Measurements from ENCODE around the gene PLEKHA3.
"Not testable (repeated sequence)": the region's sequence is repeated elsewhere in the genome, so short reads cannot be mapped to it uniquely, and the experiment has no call there.

The PLEKHA3 gene

GRCh38 chr2:178523596-178524134 is 43.4 kb downstream of the PLEKHA3 start:
- Histone ChIP-seq H3F3A (ENCODE audit: low read depth) (no peaks in the 10 kb centered on the region), H3K9me2 (replicated peaks; ENCODE audit: low read depth, low read length) (no peaks in the 10 kb centered on the region), H3K9ac (ENCODE audit: low read depth, low read length, poor library complexity, severe bottlenecking) (no peak overlapping the region), H2AFZ (ENCODE audit: low read length) (no peak overlapping the region), H3K9me3 (ENCODE audit: insufficient read depth, low read depth, low read length) (no peaks in the 10 kb centered on the region), H3K4me2 (ENCODE audit: low read depth, low read length, poor library complexity, severe bottlenecking) (no peak overlapping the region), H3K27me3 (ENCODE audit: insufficient read depth, low read length, poor library complexity, severe bottlenecking) (no peaks in the 10 kb centered on the region), H3K79me2 (ENCODE audit: insufficient read depth, low read length) (no peaks in the 10 kb centered on the region), H3K4me3 (ENCODE audit: low read length, poor library complexity, severe bottlenecking) (no peak overlapping the region), H3K36me3 (ENCODE audit: insufficient read depth, low read length) (peaks cover 3% of the 10 kb centered on the region; the same call in 1 of the 2 replicates), H4K20me1 (ENCODE audit: insufficient read depth, low read length, poor library complexity, severe bottlenecking) (no peaks in the 10 kb centered on the region), H3K4me1 (ENCODE audit: insufficient read depth, low read length, poor library complexity, severe bottlenecking) (no peaks in the 10 kb centered on the region)
- TF ChIP-seq CTCF (conservative IDR thresholded peaks at IDR 0.05; ENCODE audit: low read length) (no peak), EZH2phosphoT487 (IDR thresholded peaks at IDR 0.05; ENCODE audit: borderline replicate concordance) (no peak)

GRCh38 chr2:178525010-178525409 is 44.8 kb downstream of the PLEKHA3 start:
- not testable (repeated sequence) for H3K9ac ChIP-seq (ENCODE audit: low read depth, low read length, poor library complexity, severe bottlenecking); H3K9me3 ChIP-seq (ENCODE audit: insufficient read depth, low read depth, low read length); H3F3A ChIP-seq (ENCODE audit: low read depth); H3K4me2 ChIP-seq (ENCODE audit: low read depth, low read length, poor library complexity, severe bottlenecking); H3K36me3 ChIP-seq (ENCODE audit: insufficient read depth, low read length); H2AFZ ChIP-seq (ENCODE audit: low read length); H3K4me3 ChIP-seq (ENCODE audit: low read length, poor library complexity, severe bottlenecking); H4K20me1 ChIP-seq (ENCODE audit: insufficient read depth, low read length, poor library complexity, severe bottlenecking); H3K9me2 ChIP-seq (replicated peaks; ENCODE audit: low read depth, low read length); H3K4me1 ChIP-seq (ENCODE audit: insufficient read depth, low read length, poor library complexity, severe bottlenecking); H3K27me3 ChIP-seq (ENCODE audit: insufficient read depth, low read length, poor library complexity, severe bottlenecking); H3K79me2 ChIP-seq (ENCODE audit: insufficient read depth, low read length)

GRCh38 chr2:178525460-178525859 is 45.2 kb downstream of the PLEKHA3 start:
- not testable (repeated sequence) for H3K9me3 ChIP-seq (ENCODE audit: insufficient read depth, low read depth, low read length); H3K36me3 ChIP-seq (ENCODE audit: insufficient read depth, low read length); H4K20me1 ChIP-seq (ENCODE audit: insufficient read depth, low read length, poor library complexity, severe bottlenecking); H3K79me2 ChIP-seq (ENCODE audit: insufficient read depth, low read length); H3K4me1 ChIP-seq (ENCODE audit: insufficient read depth, low read length, poor library complexity, severe bottlenecking); H3K27me3 ChIP-seq (ENCODE audit: insufficient read depth, low read length, poor library complexity, severe bottlenecking); H3K9ac ChIP-seq (ENCODE audit: low read depth, low read length, poor library complexity, severe bottlenecking); H3K4me3 ChIP-seq (ENCODE audit: low read length, poor library complexity, severe bottlenecking); H3F3A ChIP-seq (ENCODE audit: low read depth); H2AFZ ChIP-seq (ENCODE audit: low read length); H3K4me2 ChIP-seq (ENCODE audit: low read depth, low read length, poor library complexity, severe bottlenecking); H3K9me2 ChIP-seq (replicated peaks; ENCODE audit: low read depth, low read length)

- Histone ChIP-seq H3K4me1 (ENCODE audit: insufficient read depth, low read length, poor library complexity, severe bottlenecking) (no peaks in the 10 kb centered on the region), H3K36me3 (ENCODE audit: insufficient read depth, low read length) (peaks cover 3% of the 10 kb centered on the region; the same call in 1 of the 2 replicates), H3K79me2 (ENCODE audit: insufficient read depth, low read length) (no peaks in the 10 kb centered on the region), H3K4me2 (ENCODE audit: low read depth, low read length, poor library complexity, severe bottlenecking) (no peak overlapping the region), H3F3A (ENCODE audit: low read depth) (no peaks in the 10 kb centered on the region), H3K4me3 (ENCODE audit: low read length, poor library complexity, severe bottlenecking) (no peak overlapping the region), H3K27me3 (ENCODE audit: insufficient read depth, low read length, poor library complexity, severe bottlenecking) (no peaks in the 10 kb centered on the region), H4K20me1 (ENCODE audit: insufficient read depth, low read length, poor library complexity, severe bottlenecking) (no peaks in the 10 kb centered on the region), H3K9ac (ENCODE audit: low read depth, low read length, poor library complexity, severe bottlenecking) (no peak overlapping the region), H3K9me2 (replicated peaks; ENCODE audit: low read depth, low read length) (no peaks in the 10 kb centered on the region), H2AFZ (ENCODE audit: low read length) (no peak overlapping the region), H3K9me3 (ENCODE audit: insufficient read depth, low read depth, low read length) (no peaks in the 10 kb centered on the region)
- no peak for TF ChIP-seq CTCF (conservative IDR thresholded peaks at IDR 0.05; ENCODE audit: low read length)
- TF ChIP-seq EZH2phosphoT487 (IDR thresholded peaks at IDR 0.05; ENCODE audit: borderline replicate concordance) = no peak
Observed at GRCh38 chr2:178526256-178526655, 46.0 kb downstream of the PLEKHA3 start.
